H1 (cell line): ENCODE data around the gene ZNF672. TPM values are rescaled to one million over a fixed set of nuclear protein-coding genes. Genes with fewer than 3 reads are reported as not detected.

Experiments
- MAFK ChIP-seq: IDR thresholded peaks from 2 replicates; pipeline ENCODE4 v1.6.1; 2012; ENCODE audit warnings: low read depth, mild to moderate bottlenecking, improper control_type of control experiment, low read length
- polyA plus RNA-seq, 7 experiments: library from polyadenylated mRNA; depleted of rRNA in 3 of 7; stranded (reverse) in 5 of 7; unstranded in 2 of 7; fragments of >200 nt in 5 of 7; fragments of 200-250 nt in 2 of 7; gene quantifications; 1 replicate in 5 of 7; 2 replicates in 1 of 7; 4 replicates in 1 of 7; pipeline versions ENCODE4 v1.2.1 to v1.2.3, GENCODE V29; 2011 to 2013; ENCODE audit warnings: missing spikeins in 2 of 7, mixed read lengths in 2 of 7
- total RNA-seq: library from RNA; stranded (reverse); fragmentation: NEBNext Ultra II Directional; extraction: Animal tissue kit (Norgen Biotek cat#: 25700); gene quantifications from 2 replicates; pipeline ENCODE4 v1.2.1, GENCODE V29; 2021
- TF ChIP-seq, protein P1 (sequence below), 3 experiments: IDR thresholded peaks; 1 replicate in 2 of 3; 2 replicates in 1 of 3; pipeline versions ENCODE4 v1.5.1 to v1.6.1; 2011; ENCODE audit warnings: low read length in 3 of 3, mild to moderate bottlenecking in 3 of 3, inconsistent platforms in 2 of 3, low read depth in 1 of 3, moderate library complexity in 1 of 3; ENCODE audit not compliant: insufficient read depth in 1 of 3; ENCODE audit errors: control extremely low read depth in 1 of 3

Gene ZNF672
- total and polyA plus RNA-seq, 2 of the 8 experiments (the other 6 are each of a cell fraction or from before 2014, with no cell fraction given), result 30.7 to 40.4 TPM

DNA sequence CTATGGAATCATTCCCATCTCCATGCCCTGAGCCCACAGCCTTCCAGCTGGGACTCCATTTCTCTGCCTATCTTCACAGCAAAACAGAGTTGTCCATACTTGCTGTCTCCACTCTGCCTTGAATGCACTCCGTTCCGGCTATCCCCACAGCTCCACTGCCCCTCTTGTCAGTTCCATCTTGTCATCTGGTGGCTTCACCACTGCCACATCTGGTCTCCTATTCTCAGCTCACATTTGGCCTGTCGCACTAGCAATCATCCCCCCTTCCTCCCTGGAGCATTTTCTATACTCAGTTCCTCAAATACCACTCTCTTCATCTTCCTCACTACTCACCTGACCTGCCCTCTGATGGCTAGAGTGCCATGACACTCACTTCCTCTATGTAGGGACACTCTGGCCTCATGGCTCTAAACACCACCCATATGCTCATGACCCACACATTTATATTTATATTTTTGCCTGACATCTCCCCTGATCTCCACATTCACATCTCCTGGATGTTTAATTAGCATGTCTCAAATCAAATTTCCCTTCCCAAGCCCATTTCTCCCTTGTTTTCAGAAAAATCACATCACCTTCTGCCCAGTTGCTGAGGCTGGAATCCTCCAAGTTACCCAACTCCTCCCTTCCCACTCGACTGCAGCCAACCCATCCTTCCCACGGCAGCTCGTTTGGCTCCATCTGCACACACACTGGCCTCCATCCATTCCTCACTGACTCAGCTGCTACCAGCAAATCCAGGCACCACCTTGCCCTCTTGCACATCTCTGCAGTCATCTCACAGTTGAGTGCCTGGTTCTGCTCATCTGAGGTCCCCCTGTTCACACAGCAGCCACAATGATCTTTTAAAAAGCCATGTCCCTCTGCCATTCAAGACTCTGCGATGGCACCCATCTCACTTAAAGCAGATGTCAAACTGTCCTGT, 14.7 kb downstream of the ZNF672 start (continued):
- TF ChIP-seq, protein P1, sequence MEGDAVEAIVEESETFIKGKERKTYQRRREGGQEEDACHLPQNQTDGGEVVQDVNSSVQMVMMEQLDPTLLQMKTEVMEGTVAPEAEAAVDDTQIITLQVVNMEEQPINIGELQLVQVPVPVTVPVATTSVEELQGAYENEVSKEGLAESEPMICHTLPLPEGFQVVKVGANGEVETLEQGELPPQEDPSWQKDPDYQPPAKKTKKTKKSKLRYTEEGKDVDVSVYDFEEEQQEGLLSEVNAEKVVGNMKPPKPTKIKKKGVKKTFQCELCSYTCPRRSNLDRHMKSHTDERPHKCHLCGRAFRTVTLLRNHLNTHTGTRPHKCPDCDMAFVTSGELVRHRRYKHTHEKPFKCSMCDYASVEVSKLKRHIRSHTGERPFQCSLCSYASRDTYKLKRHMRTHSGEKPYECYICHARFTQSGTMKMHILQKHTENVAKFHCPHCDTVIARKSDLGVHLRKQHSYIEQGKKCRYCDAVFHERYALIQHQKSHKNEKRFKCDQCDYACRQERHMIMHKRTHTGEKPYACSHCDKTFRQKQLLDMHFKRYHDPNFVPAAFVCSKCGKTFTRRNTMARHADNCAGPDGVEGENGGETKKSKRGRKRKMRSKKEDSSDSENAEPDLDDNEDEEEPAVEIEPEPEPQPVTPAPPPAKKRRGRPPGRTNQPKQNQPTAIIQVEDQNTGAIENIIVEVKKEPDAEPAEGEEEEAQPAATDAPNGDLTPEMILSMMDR (IDR thresholded peaks at IDR 0.05; ENCODE audit: control extremely low read depth in 1 of 3, insufficient read depth in 1 of 3, low read depth in 1 of 3, low read length in 3 of 3), result no peak
- TF ChIP-seq MAFK, result no peak
